Hematopoietic multipotent progenitor cell treated with erythropoietin and hydrocortisone succinate and interleukin-3 and kit ligand, for 8 days (in vitro differentiated cells): ENCODE data around the gene SMIM23.

ENCODE experiments used
- DNase-seq: peaks from one replicate; pipeline ENCODE4 v3.0.0-alpha.2; 2015

The SMIM23 gene

GRCh38 chr5:171821286-171821685 is 35.7 kb downstream of the SMIM23 start:
- no peak for DNase-seq

- no peak for DNase-seq
Measured at GRCh38 chr5:171823269-171823668, 37.7 kb downstream of the SMIM23 start.

GRCh38 chr5:171825051-171825450 is 39.4 kb downstream of the SMIM23 start:
- DNase-seq: no peak

- no peak for DNase-seq
Measured at GRCh38 chr5:171826132-171826531, 40.5 kb downstream of the SMIM23 start.

GRCh38 chr5:171827162-171827561 is 41.5 kb downstream of the SMIM23 start:
- DNase-seq: no peak

GRCh38 chr5:171830686-171831085 is 45.1 kb downstream of the SMIM23 start:
- DNase-seq: no peak

GRCh38 chr5:171832775-171833174 is 47.2 kb downstream of the SMIM23 start:
- DNase-seq: no peak

GRCh38 chr5:171834461-171834860 is 48.8 kb downstream of the SMIM23 start:
- DNase-seq: no peak

- DNase-seq: no peak
Measured at GRCh38 chr5:171835066-171835465, 49.4 kb downstream of the SMIM23 start.

- no peak for DNase-seq
Measured at GRCh38 chr5:171837522-171837921, 51.9 kb downstream of the SMIM23 start.

- DNase-seq: no peak
Measured at GRCh38 chr5:171838066-171838465, 52.4 kb downstream of the SMIM23 start.

GRCh38 chr5:171839112-171839511 is 53.5 kb downstream of the SMIM23 start:
- DNase-seq: no peak

GRCh38 chr5:171840066-171840465 is 54.4 kb downstream of the SMIM23 start:
- peak; percentile 45 for DNase-seq
